Motor neuron (in vitro differentiated cells): ENCODE measurements around the gene ATE1. TPM values are rescaled to one million over a fixed set of nuclear protein-coding genes. Genes with fewer than 3 reads are reported as not detected.

Experiments
- ATAC-seq, 8 experiments: fragments of 200-7000 bp; cut with Tn5 transposase; replicated peaks in 6 of 8; 2 replicates each; pipeline ENCODE4 v1.8.0; 2021; ENCODE audit warnings: mild to moderate bottlenecking in 8 of 8, moderate library complexity in 8 of 8
- H3K27ac ChIP-seq, 2 donors: fragments of 250-450 bp; sonication (Bioruptor Pico); 2 replicates each; pipeline ENCODE4 v1.9.0; 2021; ENCODE audit warnings: antibody characterized with exemption in 2 of 2, mild to moderate bottlenecking in 2 of 2, moderate library complexity in 1 of 2
- H3K4me1 ChIP-seq, 2 donors: fragments of 250-450 bp; sonication (Bioruptor Pico); replicated peaks in 1 of 2; 2 replicates each; pipeline ENCODE4 v1.6.1; 2021; ENCODE audit warnings: antibody characterized with exemption in 2 of 2, mild to moderate bottlenecking in 2 of 2, moderate library complexity in 1 of 2
- H3K4me3 ChIP-seq, 5 donors: fragments of 250-450 bp; sonication (Bioruptor Pico); 2 replicates each; pipeline ENCODE4 v1.9.0; 2021; ENCODE audit warnings: antibody characterized with exemption in 5 of 5, mild to moderate bottlenecking in 5 of 5, moderate library complexity in 4 of 5
- WGBS, 10 experiments: fragments of 450-650 bp; shearing (Covaris generic); methylation state at CpG; one replicate each; pipeline ENCODE4 v1.0.0; 2022; 5-methylcytosine and 5-hydroxymethylcytosine counted together
- in situ Hi-C, 9 experiments: fragments of 400-800 bp; cut with MboI; loops; one replicate each; pipeline ENCODE4 v1.15.0; 2021; ENCODE audit warnings: low sequenced_read_pairs in 9 of 9, low pct_unique_long_range_greater_than_20kb in 2 of 9; ENCODE audit not compliant: unreplicated experiment in 9 of 9
- total RNA-seq, 8 experiments: library from RNA; unstranded; fragments of 300-600 nt; gene quantifications; 2 replicates each; pipeline versions ENCODE4 v1.2.3 to v1.2.4, GENCODE V29; 2022

Gene ATE1
- total RNA-seq, 8 experiments from 2014 or later: 23.9 to 36.9 (median 31.7) TPM

DNA sequence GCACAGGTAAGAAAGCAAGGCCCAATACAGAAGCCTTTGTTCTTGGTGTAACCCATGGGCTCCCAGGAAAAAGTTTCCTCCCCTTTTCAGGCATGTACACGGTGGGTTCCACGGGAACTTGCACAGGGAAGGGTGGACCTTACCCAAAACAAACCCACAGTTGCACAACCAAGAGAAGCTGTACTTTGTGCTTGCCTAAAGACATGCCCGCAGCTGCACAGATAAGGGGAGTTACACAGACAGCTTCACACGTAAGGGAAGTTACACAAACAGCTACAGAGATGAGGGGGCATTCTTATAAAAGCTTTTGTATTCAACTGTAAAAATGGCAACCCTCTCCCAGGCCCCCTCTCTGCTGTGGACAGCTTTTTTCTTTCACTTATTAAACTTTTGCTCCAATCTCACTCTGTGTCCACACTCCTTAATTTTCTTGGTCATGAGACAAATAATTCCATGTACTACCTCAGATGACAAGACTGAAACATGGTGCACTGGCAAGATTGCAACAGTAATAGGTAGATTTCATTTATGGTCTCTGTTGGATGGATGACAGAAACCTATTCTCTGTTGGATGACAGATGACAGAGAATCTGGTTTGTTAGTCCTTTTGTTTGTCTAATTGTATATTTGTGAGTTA, 72.9 kb downstream of the ATE1 start:
- ATAC-seq: no peak
- Histone ChIP-seq H3K4me1 (no peaks in the 10 kb centered on the region), H3K27ac (no peak overlapping the region), H3K4me3 (no peak overlapping the region)
- 63 to 100% (median 96%) methylated on average over 1 to 4 of the region's 4 CpGs; no CpG with 5 or more reads in 4 of the 10 experiments for WGBS, 10 experiments
- in situ Hi-C loops: no loop called here

DNA sequence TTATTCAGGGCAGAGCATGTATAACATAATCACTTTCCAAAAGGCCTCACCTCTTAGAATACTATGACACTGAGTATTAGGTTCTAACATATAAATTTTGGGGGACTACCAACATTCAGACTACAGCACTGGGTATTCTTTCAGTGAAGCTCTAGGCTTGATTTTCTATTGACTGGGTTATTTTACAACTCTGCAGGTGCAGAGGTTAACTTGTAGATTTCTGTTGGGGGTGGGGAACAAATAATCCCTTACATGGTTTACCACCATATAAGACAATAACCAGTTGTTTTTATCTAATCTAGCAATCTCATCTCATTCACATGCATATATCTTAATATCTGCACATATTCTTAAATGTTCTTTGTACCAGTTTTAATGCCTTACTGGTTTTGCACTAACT, 73.9 kb downstream of the ATE1 start:
- no peak for ATAC-seq
- in situ Hi-C loops: no loop called here
- Histone ChIP-seq H3K27ac (no peak overlapping the region), H3K4me3 (no peak overlapping the region), H3K4me1 (peaks cover 0 to 7% of the 10 kb centered on the region in 2 donors)

DNA sequence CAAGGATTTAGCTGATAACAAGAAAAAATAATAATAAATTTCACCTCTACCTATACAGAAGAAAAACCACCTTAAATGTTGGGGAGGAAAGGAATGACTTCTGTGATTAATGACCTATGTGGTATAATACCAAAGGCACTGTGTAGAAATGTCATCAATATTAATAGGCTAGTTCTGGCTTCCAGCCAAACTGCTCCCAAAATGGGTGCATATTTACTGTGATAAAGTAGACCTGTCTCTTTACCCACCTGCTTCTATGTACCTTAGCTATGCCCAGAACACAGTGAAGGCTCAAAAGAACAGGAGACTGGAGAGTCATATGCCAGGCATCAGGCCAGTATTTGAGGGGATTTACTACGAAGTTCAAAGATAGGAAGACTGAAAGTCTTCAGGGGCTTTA, 76.0 kb downstream of the ATE1 start:
- ATAC-seq: no peak
- H3K4me1 ChIP-seq: peaks cover 0 to 7% of the 10 kb centered on the region in 2 donors
- WGBS, 10 experiments: 86 to 100% (median 95%) methylated on average over 1 of the region's 1 CpG; no CpG with 5 or more reads in 4 of the 10 experiments
- H3K27ac ChIP-seq: no peak overlapping the region
- in situ Hi-C loops: no loop called here
- no peak overlapping the region for H3K4me3 ChIP-seq

DNA sequence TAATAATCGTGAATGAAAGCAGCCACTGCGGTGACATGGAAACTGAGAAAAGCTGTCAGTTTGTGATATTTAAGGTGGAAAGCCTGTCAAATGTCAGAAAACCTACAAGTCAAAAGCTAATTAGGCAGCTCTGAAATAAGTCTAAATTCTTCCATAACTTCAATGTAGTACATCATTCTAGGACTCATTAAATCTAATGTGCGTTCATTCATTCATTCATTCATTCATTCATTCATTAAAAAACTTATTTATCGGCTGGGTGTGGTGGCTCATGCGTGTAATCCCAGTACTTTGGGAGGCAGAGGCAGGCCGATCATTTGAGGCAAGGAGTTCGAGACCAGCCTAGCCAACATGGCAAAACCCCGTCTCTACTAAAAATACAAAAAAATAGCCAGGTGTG, 79.7 kb downstream of the ATE1 start:
- Histone ChIP-seq H3K4me3 (no peak overlapping the region), H3K27ac (no peak overlapping the region), H3K4me1 (peaks cover 0 to 7% of the 10 kb centered on the region in 2 donors)
- in situ Hi-C loops: no loop called here
- no peak for ATAC-seq
- 92 to 100% (median 98%) methylated on average over 2 to 8 of the region's 8 CpGs; no CpG with 5 or more reads in 1 of the 10 experiments for WGBS, 10 experiments

DNA sequence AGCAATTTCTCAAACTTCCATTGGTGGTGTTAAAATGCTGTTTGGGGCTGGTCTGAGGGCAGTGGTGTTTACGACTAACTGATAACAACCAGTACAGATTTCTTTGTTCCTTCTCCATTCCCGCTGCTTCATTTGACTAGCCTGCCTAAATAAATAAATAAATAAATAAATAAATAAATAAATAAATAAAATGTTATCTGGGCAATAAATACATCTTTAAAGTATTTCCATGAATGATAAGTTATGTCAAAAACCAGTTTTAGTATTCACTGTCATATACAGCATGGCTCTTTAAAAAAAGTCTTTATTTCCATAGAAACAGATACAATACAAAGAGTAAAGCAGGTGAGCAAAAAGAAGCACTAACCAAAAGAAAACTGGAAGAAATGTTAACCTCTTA, 81.3 kb downstream of the ATE1 start:
- H3K27ac ChIP-seq: no peak overlapping the region
- no peak overlapping the region for H3K4me3 ChIP-seq
- in situ Hi-C loops: no loop called here
- ATAC-seq: no peak
- 80 to 100% (median 100%) methylated on average over 1 to 2 of the region's 2 CpGs; no CpG with 5 or more reads in 2 of the 10 experiments for WGBS, 10 experiments
- H3K4me1 ChIP-seq: peaks cover 0 to 7% of the 10 kb centered on the region in 2 donors

- Histone ChIP-seq H3K4me3 (no peak overlapping the region), H3K27ac (no peak overlapping the region), H3K4me1 (peaks cover 0 to 7% of the 10 kb centered on the region in 2 donors)
- in situ Hi-C loops: no loop called here
- no peak for ATAC-seq
- 80 to 100% (median 94%) methylated on average over 1 to 3 of the region's 3 CpGs; no CpG with 5 or more reads in 1 of the 10 experiments for WGBS, 10 experiments
These were observed 82.6 kb downstream of the ATE1 start for GRCh38 chr10:121845044-121845784.

DNA sequence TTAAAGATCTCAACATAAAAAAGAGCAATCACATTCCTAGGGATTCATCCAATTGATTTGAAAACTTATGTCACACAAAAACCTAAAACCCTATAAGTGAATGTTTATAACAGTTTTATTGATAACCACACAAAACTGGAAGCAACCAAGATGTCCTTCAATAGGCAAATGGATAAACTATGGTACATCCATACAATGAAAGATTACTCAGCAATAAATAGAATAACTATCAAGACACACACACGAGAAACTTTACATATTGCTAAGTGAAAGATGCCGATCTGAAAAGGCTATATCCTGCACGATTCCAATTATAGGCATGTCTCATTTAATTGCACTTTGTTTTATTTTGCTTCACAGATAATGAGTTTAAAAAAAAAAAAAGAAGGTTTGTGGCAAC, 83.3 kb downstream of the ATE1 start:
- ATAC-seq: no peak
- Histone ChIP-seq H3K27ac (no peak overlapping the region), H3K4me1 (peaks cover 0 to 6% of the 10 kb centered on the region in 2 donors), H3K4me3 (no peak overlapping the region)
- 50 to 100% (median 82%) methylated on average over 2 to 3 of the region's 3 CpGs; no CpG with 5 or more reads in 1 of the 10 experiments for WGBS, 10 experiments
- in situ Hi-C loops: no loop called here

DNA sequence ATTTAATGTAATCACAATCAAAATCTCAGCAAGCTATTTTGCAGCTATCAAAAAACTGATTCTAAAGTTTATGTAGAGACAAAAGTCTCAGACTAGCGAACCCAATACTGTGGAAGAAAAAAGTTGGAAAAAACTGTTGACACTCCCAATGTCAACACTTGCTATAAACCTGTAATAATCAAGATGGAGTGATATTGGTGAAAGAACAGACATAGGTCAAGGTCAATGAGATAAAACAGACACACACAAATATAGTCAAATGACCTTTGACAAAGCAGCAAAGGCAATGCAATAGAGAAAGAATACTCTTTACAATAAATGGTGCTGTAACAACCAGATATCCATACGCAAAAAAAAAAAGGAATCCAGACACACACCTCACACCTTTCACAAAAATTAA, 84.5 kb downstream of the ATE1 start:
- Histone ChIP-seq H3K4me1 (peaks cover 0 to under 1% of the 10 kb centered on the region in 2 donors), H3K27ac (no peak overlapping the region), H3K4me3 (no peak overlapping the region)
- WGBS, 10 experiments: 70 to 100% (median 100%) methylated on average over 1 to 2 of the region's 2 CpGs; no CpG with 5 or more reads in 1 of the 10 experiments
- in situ Hi-C loops: no loop called here
- no peak for ATAC-seq

- Histone ChIP-seq H3K4me3 (no peak overlapping the region), H3K4me1 (peaks cover 0 to 5% of the 10 kb centered on the region in 2 donors), H3K27ac (no peak overlapping the region)
- in situ Hi-C loops: no loop called here
- no peak for ATAC-seq
These were observed 86.0 kb downstream of the ATE1 start for GRCh38 chr10:121841862-121842261.

GRCh38 chr10:121838931-121839330, 88.9 kb downstream of the ATE1 start:
- Histone ChIP-seq H3K27ac (no peak overlapping the region), H3K4me3 (no peak overlapping the region), H3K4me1 (peaks cover 0 to 19% of the 10 kb centered on the region in 2 donors)
- in situ Hi-C loops: no loop called here
- ATAC-seq: no peak
- 78 to 100% (median 94%) methylated on average over 1 to 4 of the region's 4 CpGs; no CpG with 5 or more reads in 1 of the 10 experiments for WGBS, 10 experiments

GRCh38 chr10:121838149-121838548, 89.7 kb downstream of the ATE1 start:
- ATAC-seq: no peak
- H3K4me3 ChIP-seq: no peak overlapping the region
- in situ Hi-C loops: no loop called here
- H3K4me1 ChIP-seq: peaks cover 0 to 22% of the 10 kb centered on the region in 2 donors
- WGBS, 10 experiments: 60 to 100% (median 88%) methylated on average over 1 to 3 of the region's 4 CpGs; no CpG with 5 or more reads in 3 of the 10 experiments
- no peak overlapping the region for H3K27ac ChIP-seq

DNA sequence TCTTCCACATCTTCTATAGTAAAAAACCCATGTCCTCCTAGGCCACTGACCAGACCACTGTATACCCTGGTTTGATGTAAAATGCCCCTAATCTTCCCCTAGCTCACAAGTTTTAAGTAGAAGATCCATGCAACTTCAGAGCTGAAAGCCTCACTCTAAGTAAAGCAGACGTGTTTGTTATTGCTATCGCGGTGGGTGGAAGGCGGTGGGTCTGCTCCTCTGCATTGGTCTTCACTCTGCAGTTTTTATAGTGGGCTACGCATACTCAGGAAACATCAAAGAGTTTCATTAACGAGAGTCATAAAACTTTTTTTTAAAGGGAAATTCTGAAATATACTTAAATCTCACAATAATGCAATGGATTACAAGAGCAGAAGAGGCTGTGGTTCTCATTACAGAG, 91.7 kb downstream of the ATE1 start:
- in situ Hi-C loops: no loop called here
- peaks cover 8 to 32% of the 10 kb centered on the region in 2 donors for H3K4me1 ChIP-seq
- ATAC-seq: no peak
- 56 to 100% (median 84%) methylated on average over 1 to 6 of the region's 6 CpGs for WGBS, 10 experiments
- H3K27ac ChIP-seq: no peak overlapping the region
- H3K4me3 ChIP-seq: no peak overlapping the region

GRCh38 chr10:121835376-121835775, 92.5 kb downstream of the ATE1 start:
- in situ Hi-C loops: no loop called here

More at GRCh38 chr10:121835376-121835775, 92.5 kb downstream of the ATE1 start:
- Histone ChIP-seq H3K4me1 (peaks cover 8 to 32% of the 10 kb centered on the region in 2 donors), H3K27ac (no peak overlapping the region), H3K4me3 (no peak overlapping the region)
- 73 to 100% (median 91%) methylated on average over 1 to 2 of the region's 2 CpGs; no CpG with 5 or more reads in 2 of the 10 experiments for WGBS, 10 experiments
- no peak for ATAC-seq
